ENCODE data around the gene TIGD2. TPM values are rescaled to one million over a fixed set of nuclear protein-coding genes. Genes with fewer than 3 reads are reported as not detected.
"Not testable (repeated sequence)": the region's sequence is repeated elsewhere in the genome, so short reads cannot be mapped to it uniquely, and the experiment has no call there.

Gene TIGD2
- total RNA-seq, 2 experiments from 2014 or later: 3.3 to 3.9 TPM

DNA sequence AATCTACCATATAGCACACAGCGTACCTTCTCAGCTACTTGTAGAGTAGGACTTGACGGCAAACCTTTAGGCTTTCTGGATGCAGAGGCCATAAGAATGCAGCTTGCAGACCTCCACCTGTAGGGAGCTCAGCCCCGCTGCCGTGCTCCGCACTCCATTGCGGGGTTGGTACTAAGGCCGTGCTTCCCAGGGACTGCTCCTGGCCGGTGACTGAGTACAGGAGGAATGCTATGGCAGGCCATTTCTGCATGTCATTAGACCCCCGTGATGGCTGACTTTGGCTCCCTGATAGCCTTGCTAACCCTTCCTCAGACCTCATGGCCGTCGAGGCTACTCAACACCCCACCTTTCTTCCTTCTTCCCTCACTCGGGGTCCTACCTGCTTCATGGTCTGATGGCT lies 26.4 kb downstream of the TIGD2 start:
- H3K27ac ChIP-seq (ENCODE audit: low read depth in 1 of 2, low read length in 2 of 2): no peak overlapping the region
- Mint-ChIP-seq H3K4me1 (ENCODE audit: low read depth) (no peaks in the 10 kb centered on the region), H3K9me3 (no peaks in the 10 kb centered on the region), H3K36me3 (ENCODE audit: low read depth) (no peaks in the 10 kb centered on the region), H3K4me3 (no peak overlapping the region), H3K27me3 (no peaks in the 10 kb centered on the region), H3K27ac (no peak overlapping the region)
- H3K27me3 ChIP-seq (ENCODE audit: control insufficient read depth in 1 of 2, insufficient read depth in 2 of 2, low read length in 2 of 2): no peaks in the 10 kb centered on the region
- POLR2A ChIA-PET: no interaction called here
- no peaks in the 10 kb centered on the region for H3K36me3 ChIP-seq (ENCODE audit: insufficient read depth, low read length)
- no peaks in the 10 kb centered on the region for H3K9me3 ChIP-seq (ENCODE audit: control insufficient read depth in 1 of 2, insufficient read depth in 1 of 2, low read length in 2 of 2)
- intact Hi-C loops (cut with DNase I, micrococcal nuclease): no loop called here
- no peak overlapping the region for H3K4me3 ChIP-seq (ENCODE audit: low read length)
- TF ChIP-seq, protein P1, sequence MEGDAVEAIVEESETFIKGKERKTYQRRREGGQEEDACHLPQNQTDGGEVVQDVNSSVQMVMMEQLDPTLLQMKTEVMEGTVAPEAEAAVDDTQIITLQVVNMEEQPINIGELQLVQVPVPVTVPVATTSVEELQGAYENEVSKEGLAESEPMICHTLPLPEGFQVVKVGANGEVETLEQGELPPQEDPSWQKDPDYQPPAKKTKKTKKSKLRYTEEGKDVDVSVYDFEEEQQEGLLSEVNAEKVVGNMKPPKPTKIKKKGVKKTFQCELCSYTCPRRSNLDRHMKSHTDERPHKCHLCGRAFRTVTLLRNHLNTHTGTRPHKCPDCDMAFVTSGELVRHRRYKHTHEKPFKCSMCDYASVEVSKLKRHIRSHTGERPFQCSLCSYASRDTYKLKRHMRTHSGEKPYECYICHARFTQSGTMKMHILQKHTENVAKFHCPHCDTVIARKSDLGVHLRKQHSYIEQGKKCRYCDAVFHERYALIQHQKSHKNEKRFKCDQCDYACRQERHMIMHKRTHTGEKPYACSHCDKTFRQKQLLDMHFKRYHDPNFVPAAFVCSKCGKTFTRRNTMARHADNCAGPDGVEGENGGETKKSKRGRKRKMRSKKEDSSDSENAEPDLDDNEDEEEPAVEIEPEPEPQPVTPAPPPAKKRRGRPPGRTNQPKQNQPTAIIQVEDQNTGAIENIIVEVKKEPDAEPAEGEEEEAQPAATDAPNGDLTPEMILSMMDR (IDR thresholded peaks at IDR 0.05): no peak
- CTCF ChIA-PET: no interaction called here
- ATAC-seq (ENCODE audit: poor library complexity) (no peak), DNase-seq (no peak)
- no peaks in the 10 kb centered on the region for H3K4me1 ChIP-seq (ENCODE audit: insufficient read depth, low read length)

DNA sequence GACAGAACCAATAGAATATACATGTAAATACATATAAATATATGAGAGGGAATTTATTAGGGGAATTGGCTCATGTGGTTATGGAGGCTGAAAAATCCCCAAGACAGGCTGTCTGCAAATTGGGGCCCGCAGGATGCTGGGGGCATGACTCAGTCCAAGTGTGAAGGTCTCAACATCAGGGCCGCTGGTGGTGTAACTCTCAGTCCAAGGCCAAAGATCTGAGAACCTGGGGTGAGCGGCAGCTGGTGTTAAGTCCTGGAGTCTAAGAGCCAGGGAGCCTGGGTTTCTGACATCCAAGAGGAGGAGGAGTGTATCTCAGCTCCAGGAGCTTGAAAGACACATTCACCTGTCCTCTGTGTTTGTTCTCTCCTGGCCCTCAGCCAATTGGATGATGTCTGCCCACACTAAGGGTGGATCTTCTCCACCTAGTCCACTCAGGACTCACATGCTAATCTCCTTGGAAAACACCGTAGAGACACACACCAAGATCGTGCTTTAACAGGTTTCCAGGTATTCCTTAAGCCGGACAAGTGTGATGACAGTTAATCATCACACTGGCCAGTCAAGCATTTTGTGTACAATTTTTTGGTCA lies 28.9 kb downstream of the TIGD2 start:
- Mint-ChIP-seq H3K36me3 (ENCODE audit: low read depth) (no peaks in the 10 kb centered on the region), H3K4me1 (ENCODE audit: low read depth) (no peaks in the 10 kb centered on the region), H3K27me3 (no peaks in the 10 kb centered on the region), H3K4me3 (no peak overlapping the region), H3K9me3 (no peaks in the 10 kb centered on the region), H3K27ac (no peak overlapping the region)
- Histone ChIP-seq H3K36me3 (ENCODE audit: insufficient read depth, low read length) (no peaks in the 10 kb centered on the region), H3K9me3 (ENCODE audit: control insufficient read depth in 1 of 2, insufficient read depth in 1 of 2, low read length in 2 of 2) (no peaks in the 10 kb centered on the region), H3K4me1 (ENCODE audit: insufficient read depth, low read length) (no peaks in the 10 kb centered on the region), H3K27me3 (ENCODE audit: control insufficient read depth in 1 of 2, insufficient read depth in 2 of 2, low read length in 2 of 2) (no peaks in the 10 kb centered on the region), H3K27ac (ENCODE audit: low read depth in 1 of 2, low read length in 2 of 2) (no peak overlapping the region), H3K4me3 (ENCODE audit: low read length) (no peak overlapping the region)
- ATAC-seq (ENCODE audit: poor library complexity) (no peak), DNase-seq (no peak)
- POLR2A ChIA-PET: no interaction called here
- CTCF ChIA-PET: no interaction called here
- TF ChIP-seq, protein P1 (IDR thresholded peaks at IDR 0.05): no peak
- intact Hi-C loops (cut with DNase I, micrococcal nuclease): no loop called here

DNA sequence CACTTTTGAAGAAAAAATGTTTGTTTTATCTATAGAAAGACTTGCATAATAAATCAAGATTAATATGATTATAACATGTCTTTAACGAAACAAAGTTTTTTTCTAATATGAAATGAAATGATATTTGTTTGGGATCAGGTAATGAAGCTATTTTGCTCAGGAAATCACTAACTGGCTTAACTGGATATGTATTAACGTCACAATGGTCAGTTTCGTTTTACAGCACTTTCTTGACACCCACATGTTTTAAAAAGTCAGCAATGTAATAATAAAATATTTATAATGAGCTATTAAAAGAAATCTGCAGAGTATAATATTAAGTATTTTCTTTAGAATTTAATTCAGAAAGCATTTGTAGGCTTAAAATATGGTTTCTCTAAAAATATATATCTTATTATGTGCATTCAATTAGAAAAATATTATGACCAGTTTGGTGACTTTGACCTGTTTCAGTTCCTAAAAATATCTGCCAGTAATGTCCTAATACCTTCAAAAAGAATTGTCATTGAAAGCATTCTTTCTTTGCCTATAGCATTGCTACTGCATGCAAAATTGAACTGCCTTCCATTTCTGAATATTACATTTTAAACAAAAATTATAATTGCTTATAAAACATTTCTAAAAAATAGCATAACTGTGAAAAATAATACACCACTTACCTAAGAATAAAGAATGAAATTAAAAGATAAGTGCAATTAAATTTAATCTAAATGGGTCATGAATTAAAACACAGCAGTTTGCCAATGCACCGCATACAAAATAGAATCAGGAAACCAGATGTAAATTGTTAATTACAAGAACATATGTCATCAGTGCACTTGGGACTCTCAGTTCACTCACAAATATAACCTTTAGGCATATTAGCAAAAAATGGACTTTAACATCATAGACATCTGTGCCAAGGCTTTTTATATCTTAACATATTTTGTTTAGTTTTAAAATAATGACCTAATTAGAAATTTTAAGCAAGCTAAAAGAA lies 31.6 kb downstream of the TIGD2 start:
- Histone ChIP-seq H3K36me3 (ENCODE audit: insufficient read depth, low read length) (no peaks in the 10 kb centered on the region), H3K4me3 (ENCODE audit: low read length) (no peak overlapping the region), H3K27ac (ENCODE audit: low read depth in 1 of 2, low read length in 2 of 2) (no peak overlapping the region), H3K27me3 (ENCODE audit: control insufficient read depth in 1 of 2, insufficient read depth in 2 of 2, low read length in 2 of 2) (no peaks in the 10 kb centered on the region), H3K9me3 (ENCODE audit: control insufficient read depth in 1 of 2, insufficient read depth in 1 of 2, low read length in 2 of 2) (no peaks in the 10 kb centered on the region), H3K4me1 (ENCODE audit: insufficient read depth, low read length) (no peaks in the 10 kb centered on the region)
- Mint-ChIP-seq H3K4me3 (no peak overlapping the region), H3K9me3 (no peaks in the 10 kb centered on the region), H3K27ac (no peak overlapping the region), H3K27me3 (no peaks in the 10 kb centered on the region), H3K36me3 (ENCODE audit: low read depth) (no peaks in the 10 kb centered on the region), H3K4me1 (ENCODE audit: low read depth) (no peaks in the 10 kb centered on the region)
- ChIA-PET CTCF (no interaction called here), POLR2A (no interaction called here)
- TF ChIP-seq, protein P1 (IDR thresholded peaks at IDR 0.05): no peak
- DNase-seq: no peak
- intact Hi-C loops (cut with DNase I, micrococcal nuclease): no loop called here
- no peak for ATAC-seq (ENCODE audit: poor library complexity)

DNA sequence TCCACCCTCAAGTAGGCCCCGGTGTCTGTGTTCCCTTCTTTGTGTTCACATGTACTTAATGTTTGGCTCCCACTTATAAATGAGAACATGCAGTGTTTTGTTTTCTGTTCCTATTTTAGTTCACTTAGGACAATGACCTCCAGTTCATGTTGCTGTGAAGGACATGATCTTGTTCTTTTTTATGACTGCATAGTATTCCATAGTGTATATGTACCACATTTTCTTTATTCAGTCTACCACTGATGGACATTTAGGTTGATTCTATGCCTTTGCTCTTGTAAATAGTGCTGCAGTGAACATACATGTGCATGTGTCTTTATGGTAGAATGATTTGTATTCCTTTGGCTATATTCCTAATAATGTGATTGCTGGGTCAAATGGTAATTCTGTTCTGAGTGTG lies 33.3 kb downstream of the TIGD2 start:
- H3K27me3 ChIP-seq (ENCODE audit: control insufficient read depth in 1 of 2, insufficient read depth in 2 of 2, low read length in 2 of 2); H3K4me3 Mint-ChIP-seq; DNase-seq; H3K27ac Mint-ChIP-seq; H3K27ac ChIP-seq (ENCODE audit: low read depth in 1 of 2, low read length in 2 of 2); intact Hi-C loops (cut with DNase I, micrococcal nuclease); H3K27me3 Mint-ChIP-seq; ATAC-seq (ENCODE audit: poor library complexity); POLR2A ChIA-PET; CTCF ChIA-PET; H3K4me1 Mint-ChIP-seq (ENCODE audit: low read depth); H3K9me3 Mint-ChIP-seq; H3K4me1 ChIP-seq (ENCODE audit: insufficient read depth, low read length); H3K9me3 ChIP-seq (ENCODE audit: control insufficient read depth in 1 of 2, insufficient read depth in 1 of 2, low read length in 2 of 2); H3K36me3 ChIP-seq (ENCODE audit: insufficient read depth, low read length); H3K4me3 ChIP-seq (ENCODE audit: low read length); H3K36me3 Mint-ChIP-seq (ENCODE audit: low read depth): not testable (repeated sequence)
